HL-60/S4 (cell line): ENCODE data around the gene ZNF555.

Experiments used
- in situ Hi-C: fragments of 300-500 bp; cut with MboI; formaldehyde crosslinking; loops from 2 replicates; pipeline ENCODE4 v1.14.3; 2022; ENCODE audit warnings: low sequenced_read_pairs

Gene ZNF555

GRCh38 chr19:2822846-2823245, 18.4 kb upstream of the ZNF555 start:
- in situ Hi-C loops: no loop called here

GRCh38 chr19:2823646-2824045, 17.6 kb upstream of the ZNF555 start:
- in situ Hi-C loops: no loop called here

- in situ Hi-C loops: no loop called here
Measured at GRCh38 chr19:2824129-2824528, 17.1 kb upstream of the ZNF555 start.

GRCh38 chr19:2827022-2827421, 14.3 kb upstream of the ZNF555 start:
- in situ Hi-C loops: no loop called here

- in situ Hi-C loops: no loop called here
Measured at GRCh38 chr19:2827840-2828489, 13.3 kb upstream of the ZNF555 start.

GRCh38 chr19:2834294-2834871, 6.9 kb upstream of the ZNF555 start:
- in situ Hi-C loops: no loop called here

- in situ Hi-C loops: no loop called here
Measured at GRCh38 chr19:2837430-2837829, 3.8 kb upstream of the ZNF555 start.

GRCh38 chr19:2841855-2842574, 740 bp downstream of the ZNF555 start:
- in situ Hi-C loops: no loop called here

- in situ Hi-C loops: no loop called here
Measured at GRCh38 chr19:2845107-2845506, 3.8 kb downstream of the ZNF555 start.

GRCh38 chr19:2846180-2846894, 5.1 kb downstream of the ZNF555 start:
- in situ Hi-C loops: no loop called here

- in situ Hi-C loops: no loop called here
Measured at GRCh38 chr19:2847507-2847906, 6.2 kb downstream of the ZNF555 start.

GRCh38 chr19:2848616-2849015, 7.3 kb downstream of the ZNF555 start:
- in situ Hi-C loops: no loop called here

- in situ Hi-C loops: no loop called here
Measured at GRCh38 chr19:2850256-2850925, 9.1 kb downstream of the ZNF555 start.

- in situ Hi-C loops: no loop called here
Measured at GRCh38 chr19:2852598-2852997, 11.3 kb downstream of the ZNF555 start.

- in situ Hi-C loops: no loop called here
Measured at GRCh38 chr19:2853015-2853606, 11.8 kb downstream of the ZNF555 start.

GRCh38 chr19:2854849-2855248, 13.6 kb downstream of the ZNF555 start:
- in situ Hi-C loops: no loop called here

- in situ Hi-C loops: no loop called here
Measured at GRCh38 chr19:2856457-2857050, 15.3 kb downstream of the ZNF555 start.

GRCh38 chr19:2858864-2859263, 17.6 kb downstream of the ZNF555 start:
- in situ Hi-C loops: no loop called here

- in situ Hi-C loops: no loop called here
Measured at GRCh38 chr19:2863816-2864215, 22.5 kb downstream of the ZNF555 start.

GRCh38 chr19:2865334-2866100, 24.2 kb downstream of the ZNF555 start:
- in situ Hi-C loops: no loop called here
